OCI-LY3 (cell line): ENCODE data around the gene GRIK2.

Experiments used
- CTCF ChIP-seq: fragments of 200-600, 300-600 bp; sonication (generic); IDR thresholded peaks from 2 replicates; pipeline ENCODE4 v1.5.1; 2014; ENCODE audit warnings: antibody characterized with exemption, low read length, low read depth
- EZH2phosphoT487 ChIP-seq: fragments of 200-600 bp; shearing (Covaris generic); IDR thresholded peaks from 2 replicates; pipeline ENCODE4 v1.6.1; 2018; ENCODE audit warnings: antibody characterized with exemption, mixed run types, low read depth

GRCh38 chr6:102038964-102039363 lies 645.5 kb downstream of the GRIK2 start:
- no peak for TF ChIP-seq CTCF
- TF ChIP-seq EZH2phosphoT487, result no peak
